HG03103 (cell line): ENCODE data around the gene ALS2CL.

Experiments used
- ATAC-seq: cut with Tn5 transposase; IDR thresholded peaks from one replicate; pipeline ENCODE4 v1.9.1; 2021; ENCODE audit warnings: low read depth; ENCODE audit not compliant: unreplicated experiment

ALS2CL gene

DNA sequence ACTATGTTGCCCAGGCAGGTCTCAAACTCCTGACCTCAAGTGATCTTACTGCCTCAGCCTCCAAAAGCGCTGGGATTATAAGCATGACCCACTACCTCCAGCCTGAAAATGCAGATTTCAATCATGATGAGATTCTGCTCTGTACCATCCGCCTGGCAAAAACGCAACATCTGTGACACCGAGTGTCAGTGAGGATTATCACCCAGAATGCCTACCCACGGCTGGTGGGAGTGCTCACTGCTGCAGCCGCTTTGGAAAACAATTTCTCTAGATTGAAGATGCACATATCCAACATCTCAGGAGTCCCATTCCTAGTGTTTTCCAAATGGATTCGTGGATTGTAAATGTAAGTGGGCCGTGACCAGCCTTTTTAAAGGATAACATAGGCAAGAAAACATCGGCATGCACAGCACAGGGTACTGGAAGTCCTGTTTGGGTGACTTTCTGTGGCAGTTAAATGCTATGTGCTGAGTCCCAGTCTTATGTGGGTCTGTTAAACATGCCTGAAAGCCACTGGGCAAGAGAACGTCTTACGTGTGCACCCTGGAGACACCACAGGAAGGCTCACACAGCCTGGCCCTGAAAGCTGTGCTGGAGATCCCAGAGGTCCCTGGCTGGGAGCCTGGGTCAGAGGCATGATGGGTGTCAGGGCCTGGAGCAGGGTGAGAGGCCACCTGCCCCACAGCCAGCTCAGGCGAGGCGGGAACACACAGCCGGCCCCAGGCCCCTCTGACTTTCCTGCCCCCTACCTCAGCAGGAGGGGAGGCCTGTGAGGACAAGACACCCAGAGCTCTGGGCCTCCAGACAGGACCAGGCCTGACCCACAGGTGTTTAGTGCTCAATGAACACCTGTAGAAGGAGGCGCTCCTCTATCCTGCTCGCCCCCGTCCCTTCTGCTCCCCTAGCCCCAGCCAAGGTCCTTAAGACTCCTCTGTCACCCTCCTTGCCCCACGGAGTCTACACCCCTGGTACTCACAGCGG is 23.3 kb upstream of the ALS2CL start:
- ATAC-seq: no peak

DNA sequence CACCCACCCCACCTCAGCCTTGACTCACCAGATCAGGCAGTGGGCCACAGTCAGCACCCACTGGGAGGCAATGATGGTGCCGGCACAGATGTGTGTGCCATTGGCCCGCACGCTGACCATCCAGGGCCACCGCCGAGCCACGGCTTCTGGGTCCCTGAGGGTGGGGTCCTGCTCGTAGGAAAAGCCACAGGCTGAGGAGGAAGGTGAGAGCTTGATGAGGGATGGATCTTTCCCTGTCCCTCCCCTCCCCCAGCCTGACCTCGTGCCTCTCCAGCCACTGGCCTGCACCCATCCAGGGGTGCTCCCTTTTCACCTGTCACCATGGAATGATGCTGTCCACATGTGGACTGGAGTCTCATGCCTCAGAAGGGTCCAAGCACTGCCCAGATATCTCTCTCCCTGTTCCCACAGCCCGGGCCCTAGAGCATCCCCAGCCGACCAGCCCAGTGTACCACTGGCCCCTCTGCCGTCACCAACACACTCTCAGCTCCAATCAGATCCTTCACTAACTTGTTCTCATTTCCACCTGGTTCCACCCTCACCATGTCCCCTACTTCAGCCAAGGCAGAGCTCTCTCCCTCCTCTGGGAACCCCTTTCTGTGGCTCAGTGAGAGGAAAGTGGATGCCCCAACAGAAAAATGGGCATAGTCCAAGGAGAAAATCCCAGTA is 22.2 kb upstream of the ALS2CL start:
- ATAC-seq: no peak

DNA sequence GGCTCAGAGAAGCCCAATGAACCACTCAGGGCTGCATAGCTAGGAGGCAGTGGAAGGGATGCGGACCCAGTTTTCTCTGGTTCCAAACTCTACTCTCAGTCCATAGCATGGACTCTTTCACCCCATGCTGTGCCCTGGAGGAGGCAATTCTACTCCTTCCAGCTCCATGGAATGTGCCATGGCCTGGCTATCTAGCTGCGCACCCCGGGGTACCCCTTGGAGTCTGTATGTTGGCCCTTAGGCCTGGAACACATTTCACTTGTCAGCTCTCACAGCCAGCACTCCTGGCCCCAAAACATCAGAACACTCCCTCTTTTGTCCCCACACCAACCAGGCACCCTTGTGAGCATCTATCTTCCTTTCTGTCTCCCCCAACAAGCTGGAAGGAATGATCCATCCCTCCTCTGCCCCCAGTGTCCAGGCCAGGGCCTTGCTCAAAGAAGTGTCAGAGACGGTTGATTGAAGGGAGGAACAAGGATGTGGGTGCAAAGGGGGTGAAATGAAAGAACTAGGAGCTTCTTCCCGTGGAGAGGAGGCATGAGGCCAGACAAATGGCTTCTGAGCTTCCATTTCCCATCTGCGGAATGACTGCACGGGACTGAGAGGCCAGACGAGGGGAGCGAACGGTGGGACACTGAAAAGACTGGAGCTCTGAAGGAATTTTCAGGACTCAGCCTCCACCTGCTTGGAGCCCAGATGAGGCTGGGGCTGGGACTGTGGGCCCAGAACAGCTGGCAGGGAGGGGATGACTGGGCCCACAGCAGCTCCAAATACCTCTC is 21.4 kb upstream of the ALS2CL start:
- ATAC-seq: no peak

DNA sequence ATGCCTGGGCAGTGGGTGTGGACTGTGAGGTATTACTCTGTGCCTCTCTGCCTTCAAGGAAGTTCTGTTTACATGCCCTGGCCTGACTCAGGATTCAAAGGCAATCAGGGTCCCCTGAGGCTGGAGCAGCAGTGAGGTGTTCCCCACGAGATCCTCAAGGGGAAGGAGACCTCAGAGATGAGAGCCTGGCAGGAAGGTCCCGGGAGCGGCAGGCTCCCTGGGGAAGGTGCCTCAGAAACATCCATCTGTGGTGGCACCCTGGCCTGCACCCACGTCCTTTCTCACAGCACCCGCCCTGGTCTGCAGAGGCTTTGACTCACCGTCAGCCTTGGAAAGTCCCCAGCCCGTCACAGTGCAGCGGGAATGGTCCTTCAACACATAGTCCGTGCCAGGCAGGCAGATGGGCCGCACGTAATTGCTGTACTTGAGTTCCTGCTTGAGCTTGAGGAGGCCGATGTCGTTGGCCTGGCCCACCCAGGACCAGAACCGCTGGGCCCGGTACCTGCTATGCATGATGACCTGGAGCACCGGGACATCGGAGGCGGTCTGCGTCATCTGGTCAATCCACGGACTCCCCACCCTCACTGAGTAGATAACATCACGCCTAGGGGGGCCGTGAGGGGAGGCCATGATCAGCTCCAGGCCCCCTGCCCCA is 20.5 kb upstream of the ALS2CL start:
- ATAC-seq: no peak

DNA sequence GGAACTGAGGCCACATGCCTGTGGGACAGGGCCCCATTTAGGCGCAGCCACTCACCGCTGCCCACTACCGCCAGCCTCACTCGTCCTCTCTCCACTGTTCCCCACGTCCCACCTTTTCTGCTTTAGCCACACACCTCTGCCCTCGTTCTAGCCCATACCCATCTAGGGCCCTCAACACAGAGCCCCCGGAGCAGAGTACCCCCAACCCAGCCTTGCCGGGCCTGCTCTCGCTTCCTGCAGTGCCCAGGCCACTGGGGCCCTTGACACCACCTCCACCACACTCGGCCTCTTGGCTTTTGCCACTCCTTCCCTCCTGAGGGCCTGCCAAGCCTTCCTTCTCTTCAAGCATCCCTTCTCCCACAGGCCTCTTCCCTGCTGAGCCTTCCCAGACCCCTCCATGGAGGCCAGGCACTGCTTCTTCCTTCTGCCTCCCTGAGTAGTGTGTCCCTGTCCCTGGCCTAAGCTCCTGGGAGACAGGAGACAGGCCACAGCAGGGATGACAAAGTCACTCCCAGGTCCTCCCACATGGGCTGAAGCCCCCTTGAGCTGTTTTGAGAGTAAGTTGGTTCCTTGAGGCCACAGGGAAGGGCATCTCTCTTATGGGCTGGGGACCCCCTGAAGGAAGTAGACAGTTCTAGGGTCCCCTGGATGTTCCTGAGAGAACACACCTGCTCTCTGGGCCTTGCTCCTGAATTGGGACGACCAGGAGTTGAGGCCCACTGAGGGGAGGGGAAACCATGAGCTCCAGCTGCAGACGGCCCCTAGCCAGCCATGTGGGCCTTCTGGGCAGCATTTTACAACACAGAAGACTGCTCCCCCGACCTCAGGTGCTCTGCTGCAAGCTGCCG is 19.8 kb upstream of the ALS2CL start:
- no peak for ATAC-seq

DNA sequence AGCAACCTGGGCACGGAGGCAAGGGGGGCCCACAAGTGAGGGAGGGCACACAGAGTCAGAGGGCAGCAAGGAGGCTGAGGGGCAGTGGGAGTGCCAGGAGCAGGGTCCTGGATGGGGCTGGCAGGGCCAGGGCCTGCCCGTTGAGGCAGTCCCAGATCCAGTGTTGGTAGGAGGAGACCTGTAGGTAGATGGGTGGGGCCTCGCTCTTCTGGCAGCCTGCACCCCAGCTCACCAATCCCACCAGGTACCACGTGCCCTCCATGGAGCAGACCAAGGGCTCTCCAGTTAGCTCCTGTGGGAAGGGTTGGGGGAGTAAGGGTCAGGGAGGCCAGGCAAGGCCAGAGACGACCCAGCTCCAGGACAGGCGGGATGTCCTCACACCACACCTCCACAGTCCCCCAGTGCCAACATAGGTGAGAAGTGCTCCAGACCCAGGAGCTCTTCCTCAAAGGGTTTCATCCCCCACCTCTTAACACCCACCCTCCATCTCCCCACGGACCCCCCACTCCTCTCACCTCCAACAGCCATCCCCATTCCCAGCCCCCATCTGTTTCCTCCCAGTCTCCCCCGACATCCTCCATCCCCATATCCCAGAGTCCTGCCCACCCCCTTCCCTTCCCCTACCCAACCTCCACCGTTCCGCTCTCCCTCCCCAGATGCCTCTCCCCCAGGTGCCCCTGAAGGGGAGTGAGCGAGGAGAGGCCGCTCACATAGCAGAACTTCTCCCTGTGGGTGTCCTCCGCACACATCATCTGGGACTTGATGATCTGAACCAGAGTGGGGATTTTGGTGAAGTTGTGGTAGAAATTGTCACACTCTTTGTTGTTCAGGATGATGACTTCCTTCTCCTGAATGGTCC is 18.9 kb upstream of the ALS2CL start:
- no peak for ATAC-seq

DNA sequence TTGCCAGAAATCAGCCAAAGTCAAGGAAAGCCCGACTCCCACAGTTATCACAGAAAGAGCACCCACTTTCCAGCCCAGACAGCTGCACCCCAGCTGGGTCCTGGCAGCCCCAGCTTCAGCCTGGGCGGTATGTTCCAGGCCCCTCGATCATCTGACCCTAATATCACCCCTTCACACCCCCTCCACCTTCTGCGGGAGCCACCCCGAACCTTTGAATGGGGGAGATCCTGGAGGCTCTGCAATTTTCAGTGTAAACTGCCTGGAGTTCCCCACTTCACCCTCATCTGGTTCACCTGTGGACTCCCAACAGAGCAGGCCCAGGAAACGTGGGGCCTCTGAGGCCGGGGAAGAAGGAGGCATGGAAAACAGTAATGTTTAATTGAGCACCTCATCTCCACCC is 18.3 kb upstream of the ALS2CL start:
- ATAC-seq: no peak

DNA sequence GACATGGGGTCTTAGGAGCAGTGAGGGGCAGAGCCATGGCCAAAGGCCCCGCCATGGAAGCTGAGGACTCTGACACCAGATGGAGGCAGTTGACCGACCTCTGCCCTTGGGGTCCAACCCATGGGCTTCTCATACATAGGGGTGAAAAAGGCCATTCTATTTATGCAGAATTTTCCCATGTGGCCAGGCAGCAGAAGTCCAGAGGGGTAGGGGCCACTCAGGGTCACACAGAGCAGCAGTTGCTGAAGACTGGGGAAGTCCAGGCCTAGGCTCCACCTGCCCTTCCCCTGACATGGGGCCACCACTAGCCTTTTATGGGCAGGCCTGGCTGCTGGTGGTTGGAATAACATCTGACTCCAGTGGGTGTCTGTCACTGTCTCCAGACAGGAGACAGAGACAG is 17.8 kb upstream of the ALS2CL start:
- ATAC-seq: no peak

DNA sequence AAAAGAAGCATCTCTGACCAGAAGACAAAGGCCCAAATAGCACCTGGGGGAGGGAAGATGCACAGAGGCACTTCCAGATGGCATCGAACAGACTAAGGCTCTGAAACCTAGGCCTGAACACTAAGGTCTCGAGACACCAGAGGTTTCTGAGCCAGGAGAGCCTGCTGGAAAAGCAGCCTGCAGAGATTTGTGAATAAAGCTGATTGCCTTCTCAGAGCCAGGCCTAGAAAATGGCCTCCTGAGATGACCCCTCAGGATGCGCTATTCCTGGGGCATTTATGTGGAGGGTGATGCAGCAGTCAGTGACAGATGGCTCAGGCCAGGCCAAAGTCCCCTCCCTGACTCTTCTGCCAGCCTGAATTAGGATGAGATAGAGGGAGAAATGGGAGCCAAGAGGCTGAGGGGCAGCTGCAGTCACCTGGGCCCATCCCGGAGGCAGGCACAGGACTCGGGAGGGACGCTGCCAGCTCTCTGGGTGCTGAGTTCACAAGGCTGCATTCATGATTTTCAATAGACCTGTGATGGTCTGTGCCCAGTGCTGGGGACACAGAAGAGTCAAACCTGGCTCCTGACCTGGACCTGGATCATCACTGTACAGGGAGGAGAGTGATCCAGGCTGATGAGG is 17.3 kb upstream of the ALS2CL start:
- no peak for ATAC-seq

DNA sequence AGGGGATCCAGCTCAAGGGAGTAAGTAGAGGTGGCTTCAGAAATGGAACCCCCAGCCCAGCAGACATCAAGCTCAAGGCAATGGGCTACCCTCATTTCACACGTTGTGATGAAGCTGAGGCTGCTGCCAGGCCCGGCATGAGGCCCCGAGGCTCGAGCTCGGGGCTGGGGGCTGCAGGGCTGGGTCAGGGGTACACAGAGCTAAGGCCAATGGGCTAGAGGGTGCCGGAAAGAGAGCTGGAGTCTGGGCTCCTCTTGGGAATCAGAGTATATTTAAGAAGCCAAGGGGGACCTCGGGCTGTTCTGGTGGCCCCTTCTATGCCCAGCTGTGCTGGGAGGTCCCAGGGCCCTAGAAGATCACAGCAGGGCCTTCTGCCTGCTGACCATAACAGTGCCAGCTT is 16.8 kb upstream of the ALS2CL start:
- ATAC-seq: no peak

DNA sequence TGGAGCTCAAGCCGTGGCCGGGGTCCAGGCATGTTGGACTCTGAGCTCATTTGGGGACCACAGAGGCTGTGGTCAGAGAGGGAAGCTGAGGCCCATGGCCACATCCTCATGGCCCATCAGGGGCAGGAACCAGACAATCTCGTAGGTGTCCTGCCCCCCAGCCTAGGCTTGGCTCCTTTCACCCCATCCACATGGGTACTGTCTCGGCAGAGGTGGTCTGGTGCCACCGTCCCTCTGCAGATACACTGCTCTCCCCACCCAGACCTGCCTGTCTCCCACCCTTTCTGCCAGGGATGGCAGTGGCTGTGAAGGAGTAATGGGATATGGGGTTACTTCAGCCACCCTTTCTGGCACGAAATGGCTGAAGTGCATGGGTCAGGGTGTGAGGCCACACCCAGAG is 16.2 kb upstream of the ALS2CL start:
- no peak for ATAC-seq

DNA sequence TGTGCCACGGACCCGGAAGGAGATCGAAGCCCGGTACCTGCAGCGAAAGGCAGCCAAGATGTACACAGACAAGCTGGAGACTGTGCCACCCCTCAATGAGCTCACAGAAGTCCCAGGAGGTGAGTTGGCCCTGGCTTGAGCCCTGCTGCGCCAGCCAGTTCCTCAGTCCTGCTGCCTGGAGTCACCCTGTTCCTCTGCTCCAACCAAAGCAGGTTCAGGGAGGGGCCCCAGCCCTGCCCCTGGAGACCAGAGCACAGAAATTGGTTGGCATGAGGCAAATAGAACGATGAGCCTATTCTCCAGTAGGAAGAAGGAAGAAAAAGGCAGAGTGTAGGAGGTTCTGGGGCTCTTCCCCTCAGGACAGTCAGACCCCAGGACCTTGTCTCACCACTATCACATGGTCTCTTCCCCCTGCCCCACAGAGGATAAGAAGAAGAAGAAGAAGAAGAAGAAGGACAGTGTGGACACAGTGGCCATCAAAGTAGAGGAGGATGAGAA is 15.7 kb upstream of the ALS2CL start:
- no peak for ATAC-seq

DNA sequence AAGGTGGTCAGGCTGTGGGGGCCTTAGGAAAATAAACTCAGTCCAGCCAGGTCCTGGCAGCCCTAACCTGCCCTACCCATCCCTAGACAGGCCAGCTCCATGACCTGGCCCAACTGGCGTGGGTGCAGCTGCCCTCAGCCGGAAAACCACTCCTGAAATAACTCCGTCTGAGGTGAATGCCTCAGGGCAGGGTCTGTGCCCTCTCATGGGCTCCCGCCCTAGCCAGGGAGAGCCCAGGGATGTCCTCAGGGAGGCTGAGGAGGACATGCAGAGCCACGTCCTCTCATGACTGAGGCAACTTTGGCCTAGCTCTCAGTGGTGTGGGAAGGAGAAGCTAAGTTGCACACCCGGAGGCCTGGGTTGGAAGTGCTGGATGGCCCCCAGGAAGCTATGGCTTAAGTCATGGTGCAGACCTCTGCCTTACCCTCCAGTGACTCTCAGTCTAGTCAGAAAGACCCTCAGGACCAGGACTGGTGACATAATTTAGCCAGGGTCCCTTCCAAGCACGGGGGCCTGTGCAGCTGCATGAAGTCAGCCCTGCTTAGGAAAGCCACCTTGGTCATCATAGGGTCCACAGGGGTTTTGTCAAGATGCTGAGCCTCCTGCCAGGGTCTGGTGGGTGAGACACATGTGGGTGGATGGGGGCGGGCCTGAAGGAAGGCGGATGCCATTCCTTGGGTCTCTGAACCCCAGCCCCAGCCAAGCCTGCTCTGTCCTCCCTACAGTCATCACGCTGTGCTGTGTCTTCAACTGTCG is 15.1 kb upstream of the ALS2CL start:
- ATAC-seq: no peak

DNA sequence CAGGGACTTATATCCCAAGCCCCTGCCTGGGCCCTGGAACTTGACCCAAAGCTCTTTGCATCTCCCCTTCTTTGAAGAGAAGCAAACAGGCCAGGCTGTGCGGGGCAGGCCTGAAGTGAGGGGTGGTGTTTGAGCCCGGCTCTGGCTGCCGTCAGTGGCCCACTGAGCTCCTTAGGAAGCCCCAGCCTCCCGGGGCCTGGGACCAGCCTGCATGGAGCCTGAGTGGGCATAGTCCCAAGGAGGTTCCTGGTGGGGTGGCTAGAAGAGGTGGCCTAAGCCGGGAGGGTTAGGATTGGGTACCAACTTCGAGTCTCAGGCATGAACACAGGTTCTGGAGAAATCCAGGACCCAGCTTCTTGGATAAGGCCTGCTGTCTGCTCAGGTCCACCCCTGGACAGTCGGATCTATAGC is 14.1 kb upstream of the ALS2CL start:
- ATAC-seq: no peak

DNA sequence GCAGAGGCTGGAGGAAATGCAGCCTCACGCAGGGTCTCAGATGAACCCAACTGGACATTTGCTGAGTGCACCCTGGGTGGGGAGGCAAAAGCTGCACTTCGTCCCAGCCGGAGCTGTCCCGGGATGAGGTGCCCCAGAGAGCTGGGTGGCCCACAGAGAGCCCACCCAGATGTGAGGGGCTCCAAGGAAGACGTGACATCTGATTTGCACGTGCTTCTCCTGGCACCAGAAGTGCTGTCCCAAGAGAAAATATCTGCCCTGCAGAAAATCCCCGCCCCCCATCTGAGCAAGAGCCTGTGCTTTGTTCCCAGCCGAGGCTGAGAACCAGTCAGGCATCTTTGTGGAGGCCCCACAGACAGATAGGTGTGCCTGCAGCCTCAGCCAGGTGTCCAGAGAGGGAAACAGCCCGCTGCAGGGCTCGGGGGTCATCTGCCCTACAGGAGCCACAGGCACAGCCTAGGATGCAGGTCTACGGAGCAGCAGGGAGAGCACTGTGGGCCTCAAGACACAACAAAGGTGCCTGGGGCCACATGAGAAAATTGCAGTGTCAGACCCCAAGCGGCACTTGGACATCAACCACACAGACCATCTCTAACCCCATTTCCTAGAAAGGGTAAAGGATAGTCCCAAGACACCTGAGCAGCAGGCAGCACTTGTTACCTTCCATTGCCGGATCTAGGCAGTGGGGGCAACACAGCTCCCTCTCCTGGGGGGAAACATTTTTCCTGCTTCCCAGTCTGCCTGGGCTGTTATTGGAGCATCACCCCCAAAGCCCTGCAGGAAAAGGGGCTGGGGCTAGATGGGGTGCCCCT is 13.5 kb upstream of the ALS2CL start:
- ATAC-seq: no peak

DNA sequence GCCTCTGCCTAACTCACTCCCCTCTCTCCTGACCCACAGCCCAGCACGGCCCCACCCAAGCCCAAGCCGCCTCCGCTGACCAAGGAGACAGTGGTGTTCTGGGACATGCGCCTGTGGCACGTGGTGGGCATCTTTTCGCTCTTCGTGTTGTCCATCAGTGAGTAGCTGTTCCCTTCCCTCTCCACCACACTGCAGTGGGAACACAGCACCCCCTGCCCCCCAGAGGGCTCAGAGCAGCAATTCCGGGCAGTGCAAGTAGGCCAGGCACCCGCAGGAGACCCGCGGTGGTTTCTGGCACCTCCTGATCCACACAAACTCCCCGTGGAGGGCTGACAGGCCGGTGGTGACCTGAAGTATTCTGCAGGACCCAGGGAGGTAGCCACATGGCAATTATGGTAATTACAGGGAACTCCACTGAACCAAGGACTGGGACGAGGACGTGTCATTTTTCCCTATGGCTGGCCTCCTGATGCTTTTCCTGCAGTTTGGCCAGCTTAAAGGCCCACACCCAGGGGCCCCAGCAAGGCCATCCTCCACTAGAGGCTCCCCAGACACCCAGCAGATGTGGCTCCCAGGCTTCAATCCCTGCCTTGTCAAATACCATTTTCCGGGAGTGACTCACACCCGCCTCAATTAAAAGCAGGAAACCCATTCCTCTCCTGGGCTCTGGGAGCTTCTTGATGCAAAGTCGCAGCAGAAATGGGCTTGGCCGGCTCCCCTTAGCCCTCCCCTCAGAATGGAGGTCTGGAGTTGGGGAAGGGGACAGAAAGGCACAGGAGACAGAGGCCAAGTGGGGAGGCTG is 12.5 kb upstream of the ALS2CL start:
- ATAC-seq: no peak
